ENCODE results near the gene PDSS2. TPM values are rescaled to one million over a fixed set of nuclear protein-coding genes. Genes with fewer than 3 reads are reported as not detected.

The PDSS2 gene
- total and polyA plus RNA-seq, 11 donors: 7.2 to 24.4 (median 14.4) TPM

DNA sequence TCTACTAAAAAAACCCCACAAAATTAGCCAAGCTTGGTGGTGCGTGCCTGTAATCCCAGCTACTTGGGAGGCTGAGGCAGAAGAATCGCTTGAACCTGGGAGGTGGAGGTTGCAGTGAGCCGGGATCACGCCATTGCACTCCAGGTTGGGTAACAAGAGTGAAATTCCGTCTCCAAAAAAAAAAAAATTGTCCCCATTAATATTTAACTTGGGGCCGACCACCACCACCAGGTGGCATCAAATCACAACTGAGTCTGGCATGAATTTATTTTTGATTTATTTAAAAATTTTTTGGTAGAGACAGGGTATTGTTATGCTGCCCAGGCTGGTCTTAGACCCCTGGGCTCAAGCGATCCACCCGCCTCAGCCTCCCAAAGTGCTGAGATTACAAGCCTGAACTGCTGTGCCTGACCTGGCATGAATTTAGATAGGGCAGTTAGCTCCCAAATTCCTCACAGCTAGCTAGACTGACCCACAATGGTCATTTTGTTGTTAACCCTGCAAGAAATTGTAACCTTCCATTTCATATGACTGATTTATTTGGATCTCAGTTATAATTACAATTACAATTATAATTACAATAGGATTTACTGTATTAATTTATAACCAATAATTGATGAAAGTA lies 326.9 kb downstream of the PDSS2 start:
- no peaks in the 10 kb centered on the region for H3K9me3 ChIP-seq
- no peaks in the 10 kb centered on the region for H3K27me3 ChIP-seq
- intact Hi-C loops (cut with DNase I): loop anchor here in 3 of 10 donors (10.0 kb wide), 3 partner anchors 322 to 712 kb away; partner anchors contain the start of gene PDSS2 (in 1 of the 3)
- TF ChIP-seq, protein P1, sequence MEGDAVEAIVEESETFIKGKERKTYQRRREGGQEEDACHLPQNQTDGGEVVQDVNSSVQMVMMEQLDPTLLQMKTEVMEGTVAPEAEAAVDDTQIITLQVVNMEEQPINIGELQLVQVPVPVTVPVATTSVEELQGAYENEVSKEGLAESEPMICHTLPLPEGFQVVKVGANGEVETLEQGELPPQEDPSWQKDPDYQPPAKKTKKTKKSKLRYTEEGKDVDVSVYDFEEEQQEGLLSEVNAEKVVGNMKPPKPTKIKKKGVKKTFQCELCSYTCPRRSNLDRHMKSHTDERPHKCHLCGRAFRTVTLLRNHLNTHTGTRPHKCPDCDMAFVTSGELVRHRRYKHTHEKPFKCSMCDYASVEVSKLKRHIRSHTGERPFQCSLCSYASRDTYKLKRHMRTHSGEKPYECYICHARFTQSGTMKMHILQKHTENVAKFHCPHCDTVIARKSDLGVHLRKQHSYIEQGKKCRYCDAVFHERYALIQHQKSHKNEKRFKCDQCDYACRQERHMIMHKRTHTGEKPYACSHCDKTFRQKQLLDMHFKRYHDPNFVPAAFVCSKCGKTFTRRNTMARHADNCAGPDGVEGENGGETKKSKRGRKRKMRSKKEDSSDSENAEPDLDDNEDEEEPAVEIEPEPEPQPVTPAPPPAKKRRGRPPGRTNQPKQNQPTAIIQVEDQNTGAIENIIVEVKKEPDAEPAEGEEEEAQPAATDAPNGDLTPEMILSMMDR (IDR thresholded peaks at IDR 0.05): peak in 10 of 12 donors; percentile 15 to 55 (median 45)
- no peak for TF ChIP-seq POLR2A (IDR thresholded peaks at IDR 0.05)
- no peak for ATAC-seq
- 50 to 57% (median 52%) methylated on average over 8 of the region's 8 CpGs for WGBS, 4 donors
- H3K4me1 ChIP-seq: peaks cover 0 to 10% (median 0%) of the 10 kb centered on the region in 12 donors
- H3K27ac ChIP-seq: no peak overlapping the region
- no peaks in the 10 kb centered on the region for H3K36me3 ChIP-seq
- H3K4me3 ChIP-seq: no peak overlapping the region
- peak in 1 of 5 donors; percentile 30 for DNase-seq

GRCh38 chr6:107129370-107129925 lies 329.9 kb downstream of the PDSS2 start:
- WGBS, 4 donors: 42 to 56% (median 52%) methylated on average over 9 of the region's 9 CpGs
- no peaks in the 10 kb centered on the region for H3K36me3 ChIP-seq
- H3K4me1 ChIP-seq: peaks cover 0 to 10% (median 0%) of the 10 kb centered on the region in 12 donors
- no peak overlapping the region for H3K27ac ChIP-seq
- TF ChIP-seq, protein P1 (IDR thresholded peaks at IDR 0.05): no peak
- no peak for TF ChIP-seq POLR2A (IDR thresholded peaks at IDR 0.05)
- DNase-seq (no peak), ATAC-seq (peak in 3 of 4 donors; percentile 65 to 71 (median 66))
- H3K27me3 ChIP-seq: no peaks in the 10 kb centered on the region
- intact Hi-C loops (cut with DNase I): no loop called here
- H3K9me3 ChIP-seq: no peaks in the 10 kb centered on the region
- H3K4me3 ChIP-seq: no peak overlapping the region

DNA sequence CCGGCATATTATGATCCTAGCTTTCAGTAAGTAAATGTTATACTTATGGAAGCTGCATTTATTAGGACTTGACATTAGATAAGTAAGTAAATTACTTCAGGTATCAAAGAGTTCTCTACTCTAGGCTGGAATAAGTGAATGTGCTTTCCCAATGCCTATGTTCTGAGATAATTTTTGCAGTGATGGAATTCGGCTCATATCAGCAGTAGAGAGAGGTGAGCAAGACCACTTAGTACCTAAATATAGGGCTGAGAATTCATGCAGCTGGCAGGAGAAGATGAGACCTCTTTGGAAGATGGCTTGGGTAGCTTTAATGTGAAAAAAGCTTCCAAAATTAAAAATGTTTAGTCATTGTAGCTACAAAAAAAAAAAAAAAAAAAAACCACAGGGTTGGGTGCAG lies 330.8 kb downstream of the PDSS2 start:
- Histone ChIP-seq H3K4me1 (peaks cover 0 to 10% (median 0%) of the 10 kb centered on the region in 12 donors), H3K4me3 (no peak overlapping the region), H3K9me3 (no peaks in the 10 kb centered on the region), H3K27me3 (no peaks in the 10 kb centered on the region), H3K27ac (no peak overlapping the region), H3K36me3 (no peaks in the 10 kb centered on the region)
- WGBS, 4 donors: 59 to 72% (median 66%) methylated on average over 2 of the region's 2 CpGs
- DNase-seq (no peak), ATAC-seq (peak in 1 of 4 donors; percentile 11)
- TF ChIP-seq, protein P1 (IDR thresholded peaks at IDR 0.05): no peak
- no peak for TF ChIP-seq POLR2A (IDR thresholded peaks at IDR 0.05)
- intact Hi-C loops (cut with DNase I): no loop called here

- H3K9me3 ChIP-seq: no peaks in the 10 kb centered on the region
- H3K4me1 ChIP-seq: peaks cover 0 to 10% (median 0%) of the 10 kb centered on the region in 12 donors
- TF ChIP-seq, protein P1 (IDR thresholded peaks at IDR 0.05): no peak
- DNase-seq (no peak), ATAC-seq (no peak)
- WGBS, 4 donors: 79 to 88% (median 83%) methylated on average over 1 of the region's 1 CpG
- H3K27me3 ChIP-seq: no peaks in the 10 kb centered on the region
- H3K36me3 ChIP-seq: no peaks in the 10 kb centered on the region
- no peak overlapping the region for H3K4me3 ChIP-seq
- intact Hi-C loops (cut with DNase I): no loop called here
- no peak overlapping the region for H3K27ac ChIP-seq
Observed at GRCh38 chr6:107128175-107128574, 331.2 kb downstream of the PDSS2 start.

Measured in heart left ventricle (tissue), 16 donors.